ENCODE measurements around the gene RPL7A. TPM values are rescaled to one million over a fixed set of nuclear protein-coding genes. Genes with fewer than 3 reads are reported as not detected.

RPL7A gene
- total RNA-seq, 4 donors from 2014 or later = 1,385 to 2,320 (median 1,660) TPM

- H3K27me3 ChIP-seq = no peaks in the 10 kb centered on the region
- H3K9me3 ChIP-seq = no peaks in the 10 kb centered on the region
- no peak overlapping the region for H3K27ac ChIP-seq
- no peak for ATAC-seq
- H3K36me3 ChIP-seq = peaks cover 0 to 70% of the 10 kb centered on the region in 2 donors
- no peak for TF ChIP-seq EP300 (IDR thresholded peaks at IDR 0.05)
- TF ChIP-seq POLR2AphosphoS5 (IDR thresholded peaks at IDR 0.05) = no peak
- TF ChIP-seq POLR2A (IDR thresholded peaks at IDR 0.05) = no peak
- no peak for TF ChIP-seq CTCF (IDR thresholded peaks at IDR 0.05)
- 40 to 74% methylated on average over 1 to 11 of the region's 21 CpGs for WGBS, 2 donors (ENCODE audit: low coverage in 1 of 2)
- no peak overlapping the region for H3K4me3 ChIP-seq
- peaks cover 0 to 40% (median 13%) of the 10 kb centered on the region in 3 donors for H3K4me1 ChIP-seq
These were observed 12.7 kb downstream of the RPL7A start for GRCh38 chr9:133360400-133361393.

- TF ChIP-seq POLR2AphosphoS5 (IDR thresholded peaks at IDR 0.05) (no peak), CTCF (IDR thresholded peaks at IDR 0.05) (no peak), EP300 (IDR thresholded peaks at IDR 0.05) (no peak), POLR2A (IDR thresholded peaks at IDR 0.05) (no peak)
- ATAC-seq = no peak
- Histone ChIP-seq H3K4me3 (no peak overlapping the region), H3K27ac (no peak overlapping the region), H3K27me3 (no peaks in the 10 kb centered on the region), H3K4me1 (peaks cover 0 to 37% (median 11%) of the 10 kb centered on the region in 3 donors), H3K36me3 (peaks cover 0 to 79% of the 10 kb centered on the region in 2 donors), H3K9me3 (no peaks in the 10 kb centered on the region)
- WGBS, 2 donors (ENCODE audit: low coverage in 1 of 2) = 40 to 80% methylated on average over 2 to 9 of the region's 13 CpGs
These were observed 13.6 kb downstream of the RPL7A start for GRCh38 chr9:133361507-133362092.

- ATAC-seq = no peak
- H3K4me3 ChIP-seq = no peak overlapping the region
- H3K27me3 ChIP-seq = no peaks in the 10 kb centered on the region
- 79 to 80% methylated on average over 7 to 13 of the region's 15 CpGs for WGBS, 2 donors (ENCODE audit: low coverage in 1 of 2)
- no peak overlapping the region for H3K27ac ChIP-seq
- H3K4me1 ChIP-seq = peaks cover 0 to 37% (median 4%) of the 10 kb centered on the region in 3 donors
- no peaks in the 10 kb centered on the region for H3K9me3 ChIP-seq
- H3K36me3 ChIP-seq = peaks cover 0 to 88% of the 10 kb centered on the region in 2 donors
- no peak for TF ChIP-seq CTCF (IDR thresholded peaks at IDR 0.05)
- TF ChIP-seq POLR2AphosphoS5 (IDR thresholded peaks at IDR 0.05) = no peak
- TF ChIP-seq EP300 (IDR thresholded peaks at IDR 0.05) = no peak
- no peak for TF ChIP-seq POLR2A (IDR thresholded peaks at IDR 0.05)
These were observed 14.5 kb downstream of the RPL7A start for GRCh38 chr9:133362359-133363044.

GRCh38 chr9:133366435-133366834 lies 18.4 kb downstream of the RPL7A start:
- no peak overlapping the region for H3K27ac ChIP-seq
- no CpG with 5 or more reads among the region's 11 CpGs for WGBS, 2 donors (ENCODE audit: low coverage in 1 of 2)
- no peak overlapping the region for H3K4me3 ChIP-seq
- no peak for ATAC-seq
- peaks cover 0 to 78% of the 10 kb centered on the region in 2 donors for H3K36me3 ChIP-seq
- H3K27me3 ChIP-seq = no peaks in the 10 kb centered on the region
- peaks cover 0 to 55% (median 24%) of the 10 kb centered on the region in 3 donors for H3K4me1 ChIP-seq
- TF ChIP-seq POLR2A (IDR thresholded peaks at IDR 0.05) (no peak), CTCF (IDR thresholded peaks at IDR 0.05) (no peak), EP300 (IDR thresholded peaks at IDR 0.05) (no peak), POLR2AphosphoS5 (IDR thresholded peaks at IDR 0.05) (no peak)
- H3K9me3 ChIP-seq = no peaks in the 10 kb centered on the region
